GM03348 (cell line): ENCODE results near the gene SAGE1.
"Not testable (repeated sequence)": the region's sequence is repeated elsewhere in the genome, so short reads cannot be mapped to it uniquely, and the experiment has no call there.

Experiments
- DNase-seq: peaks from one replicate; pipeline ENCODE4 v3.0.0; 2012; ENCODE audit warnings: low spot score

SAGE1 gene

GRCh38 chrX:135893294-135893817 is at the start of gene SAGE1, which contains the start of gene CT45A10:
SAGE1 (plus strand) TSS chrX:135893716; CDS start chrX:135896243, 2,527 bp downstream.
CT45A10 (minus strand) TSS chrX:135893444; CDS start chrX:135885344, 8,100 bp downstream.
- no peak for DNase-seq

GRCh38 chrX:135854438-135854837 is 39.1 kb upstream of the SAGE1 start, which contains the start of gene CT45A8:
CT45A8 (minus strand) TSS chrX:135854538; CDS start chrX:135850783, 3,755 bp downstream.
- DNase-seq: not testable (repeated sequence)

GRCh38 chrX:135871712-135872111 is 21.8 kb upstream of the SAGE1 start, which contains the start of gene CT45A9:
CT45A9 (minus strand) TSS chrX:135871812; CDS start chrX:135868061, 3,751 bp downstream.
- DNase-seq: not testable (repeated sequence)

GRCh38 chrX:135882741-135883140 is 10.8 kb upstream of the SAGE1 start:
- DNase-seq: not testable (repeated sequence)

GRCh38 chrX:135888230-135888629 is 5.3 kb upstream of the SAGE1 start:
- not testable (repeated sequence) for DNase-seq

GRCh38 chrX:135888976-135889375 is 4.5 kb upstream of the SAGE1 start:
- not testable (repeated sequence) for DNase-seq

GRCh38 chrX:135890087-135890585 is 3.4 kb upstream of the SAGE1 start:
- no peak for DNase-seq

- no peak for DNase-seq
These were observed 735 bp upstream of the SAGE1 start for GRCh38 chrX:135892781-135893180.

- no peak for DNase-seq
These were observed 16.7 kb downstream of the SAGE1 start for GRCh38 chrX:135910251-135910650.

- no peak for DNase-seq
These were observed 20.9 kb downstream of the SAGE1 start for GRCh38 chrX:135914404-135914803.

- DNase-seq: not testable (repeated sequence)
These were observed 27.0 kb downstream of the SAGE1 start for GRCh38 chrX:135920516-135920915.

- no peak for DNase-seq
These were observed 29.8 kb downstream of the SAGE1 start for GRCh38 chrX:135923353-135923752.

- DNase-seq: no peak
These were observed 34.4 kb downstream of the SAGE1 start for GRCh38 chrX:135927897-135928296.

GRCh38 chrX:135931644-135932487 is 38.4 kb downstream of the SAGE1 start:
- peak; percentile 22 for DNase-seq

- no peak for DNase-seq
These were observed 51.0 kb downstream of the SAGE1 start for GRCh38 chrX:135944486-135944885.

GRCh38 chrX:135951291-135951690 is 57.8 kb downstream of the SAGE1 start:
- DNase-seq: no peak
